GM15510 (cell line): Measurements from ENCODE around the gene LETMD1.

Experiments
- POLR2A ChIP-seq: IDR thresholded peaks from 3 replicates; pipeline ENCODE4 v1.6.1; 2011; ENCODE audit warnings: borderline replicate concordance; ENCODE audit not compliant: insufficient read length; ENCODE audit errors: extremely low read depth

The LETMD1 gene, protein sequence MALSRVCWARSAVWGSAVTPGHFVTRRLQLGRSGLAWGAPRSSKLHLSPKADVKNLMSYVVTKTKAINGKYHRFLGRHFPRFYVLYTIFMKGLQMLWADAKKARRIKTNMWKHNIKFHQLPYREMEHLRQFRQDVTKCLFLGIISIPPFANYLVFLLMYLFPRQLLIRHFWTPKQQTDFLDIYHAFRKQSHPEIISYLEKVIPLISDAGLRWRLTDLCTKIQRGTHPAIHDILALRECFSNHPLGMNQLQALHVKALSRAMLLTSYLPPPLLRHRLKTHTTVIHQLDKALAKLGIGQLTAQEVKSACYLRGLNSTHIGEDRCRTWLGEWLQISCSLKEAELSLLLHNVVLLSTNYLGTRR

GRCh38 chr12:51047655-51048540 is at the start of gene LETMD1:
TSS of gene LETMD1 (plus strand) at chr12:51048327. CDS start at chr12:51048357, 30 bp downstream.
- peak; percentile 83 for TF ChIP-seq POLR2A

DNA sequence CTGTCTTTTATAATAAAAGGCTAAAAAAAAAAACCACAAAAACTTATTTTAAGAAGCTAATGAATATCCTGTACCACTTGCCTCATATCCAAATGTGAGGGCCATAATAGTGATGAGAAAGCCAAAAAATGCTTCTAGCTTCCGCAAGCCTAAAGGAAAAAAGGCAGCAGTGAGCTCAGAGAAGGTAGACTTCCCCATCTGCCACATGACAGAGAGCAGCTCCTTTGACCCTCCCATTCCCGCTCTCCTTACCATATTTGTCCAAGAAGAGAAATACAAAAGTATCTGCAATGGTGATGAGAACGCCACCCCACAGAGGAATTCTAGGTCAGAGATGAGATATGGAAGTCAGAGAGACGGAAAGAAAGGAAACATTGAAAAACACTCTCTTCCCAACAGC is 49.0 kb upstream of the LETMD1 start:
- no peak for TF ChIP-seq POLR2A

- no peak for TF ChIP-seq POLR2A
These were observed 47.9 kb upstream of the LETMD1 start for GRCh38 chr12:51000245-51000644.

- no peak for TF ChIP-seq POLR2A
These were observed 46.3 kb upstream of the LETMD1 start for GRCh38 chr12:51001799-51002198.

DNA sequence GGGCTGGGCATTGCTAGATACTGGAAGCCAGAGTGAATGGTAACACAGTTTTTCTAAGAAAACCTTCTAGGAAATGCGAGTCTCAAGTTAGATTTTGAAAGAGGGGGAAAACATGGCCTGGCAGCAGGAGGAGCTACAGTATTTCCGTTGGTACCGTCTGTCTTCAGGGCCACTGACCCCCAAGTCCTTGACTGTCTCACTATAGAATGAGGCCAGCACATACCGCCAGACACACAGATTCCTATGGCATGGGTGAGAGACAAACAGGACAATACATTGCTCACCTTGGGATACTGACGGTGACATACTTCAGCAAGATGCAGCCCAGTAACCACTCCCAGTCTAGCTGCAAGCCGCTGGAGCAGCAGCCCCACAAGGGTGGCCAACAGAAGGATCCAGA is 43.6 kb upstream of the LETMD1 start:
- no peak for TF ChIP-seq POLR2A

GRCh38 chr12:51005030-51005429 is 43.1 kb upstream of the LETMD1 start:
- no peak for TF ChIP-seq POLR2A

DNA sequence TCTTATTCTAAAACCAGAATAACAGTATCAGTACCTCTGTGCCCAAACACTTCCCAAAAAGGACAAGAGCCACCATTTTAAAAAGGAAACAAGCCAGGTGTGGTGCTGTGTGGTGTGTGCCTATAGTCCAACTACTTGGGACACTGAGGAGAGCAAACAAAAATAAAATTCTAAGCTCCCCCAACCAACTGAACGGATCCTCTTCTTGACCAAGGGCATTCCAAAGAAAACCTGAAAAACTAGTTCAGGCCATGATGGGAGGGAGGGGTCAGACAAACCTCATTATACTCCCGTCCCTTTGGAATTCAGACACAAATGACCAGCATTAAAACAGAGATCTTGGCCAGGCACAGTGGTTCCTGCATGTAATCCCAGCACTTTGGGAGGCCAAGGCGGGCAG is 42.5 kb upstream of the LETMD1 start:
- no peak for TF ChIP-seq POLR2A

GRCh38 chr12:51008329-51009055 is 39.6 kb upstream of the LETMD1 start:
- no peak for TF ChIP-seq POLR2A

DNA sequence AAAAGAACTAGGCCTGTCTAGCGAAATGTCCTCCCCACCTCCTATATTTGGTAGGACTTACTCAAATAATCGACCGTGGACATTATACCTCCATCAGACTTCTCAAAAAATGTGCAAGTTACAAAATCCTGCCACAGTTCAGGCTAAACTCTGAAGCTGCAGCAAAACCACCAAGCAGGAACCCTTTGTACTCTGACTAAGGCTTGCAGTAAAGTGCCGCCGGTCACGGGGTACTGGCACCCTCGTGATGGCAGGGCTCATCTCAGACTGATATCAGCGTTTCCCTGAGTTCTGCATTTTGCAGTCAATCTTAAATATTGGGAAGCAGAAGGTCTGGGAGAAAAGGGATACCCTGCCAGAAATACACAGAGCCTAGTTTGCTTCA is 39.1 kb upstream of the LETMD1 start:
- no peak for TF ChIP-seq POLR2A

DNA sequence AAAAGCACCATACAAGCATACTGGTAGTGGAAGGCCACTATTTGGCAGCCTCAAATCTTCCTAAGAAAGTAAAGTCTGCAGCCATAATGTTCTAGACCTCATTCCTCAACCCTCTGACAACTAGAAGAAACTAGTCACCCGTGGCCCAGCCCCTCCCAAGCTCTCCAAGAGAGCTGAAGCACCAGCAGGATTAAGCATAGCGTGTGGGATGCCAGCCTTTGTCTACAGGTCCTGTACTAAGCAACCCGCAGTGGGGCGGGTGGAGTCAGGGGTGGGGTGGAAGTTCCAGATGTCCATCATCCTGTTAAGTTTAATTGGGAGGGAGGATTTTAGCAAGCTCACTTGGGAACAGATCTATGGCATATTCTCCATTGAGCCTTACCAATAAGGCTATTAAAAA is 36.2 kb upstream of the LETMD1 start:
- no peak for TF ChIP-seq POLR2A

DNA sequence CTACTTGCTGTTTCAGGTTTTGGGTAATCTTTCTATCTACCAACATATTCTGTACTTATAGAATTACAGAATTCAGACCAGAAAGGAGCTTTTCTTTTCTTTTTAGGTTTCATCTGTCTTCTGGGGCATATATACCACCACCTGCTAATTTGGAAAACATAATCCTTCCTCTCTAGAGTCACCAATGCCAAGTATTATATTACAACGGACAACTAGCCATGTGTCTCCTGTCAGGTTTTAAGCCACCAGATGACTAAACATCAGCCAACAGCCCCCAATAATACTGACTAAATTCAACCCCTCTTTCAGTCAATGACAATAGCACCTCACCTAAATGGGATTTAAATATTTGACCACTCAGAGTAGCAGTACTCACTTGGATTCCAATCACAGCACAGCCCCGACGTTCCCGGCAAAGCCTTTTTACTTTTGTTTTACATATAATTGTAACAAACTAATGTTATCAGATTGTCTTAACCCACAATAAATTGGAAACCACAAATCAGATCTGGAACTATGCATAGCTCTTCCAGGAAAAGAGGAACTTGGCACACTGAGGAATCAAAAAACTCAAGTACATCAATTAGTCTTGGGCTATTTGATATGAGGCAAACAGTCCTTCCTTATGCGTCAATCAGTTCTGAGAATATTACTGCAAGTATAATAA is 35.4 kb upstream of the LETMD1 start:
- no peak for TF ChIP-seq POLR2A

- TF ChIP-seq POLR2A, result no peak
These were observed 34.7 kb upstream of the LETMD1 start for GRCh38 chr12:51013441-51013840.

GRCh38 chr12:51017452-51017851 is 30.7 kb upstream of the LETMD1 start:
- TF ChIP-seq POLR2A, result no peak

- no peak for TF ChIP-seq POLR2A
These were observed 29.2 kb upstream of the LETMD1 start for GRCh38 chr12:51018956-51019355.

DNA sequence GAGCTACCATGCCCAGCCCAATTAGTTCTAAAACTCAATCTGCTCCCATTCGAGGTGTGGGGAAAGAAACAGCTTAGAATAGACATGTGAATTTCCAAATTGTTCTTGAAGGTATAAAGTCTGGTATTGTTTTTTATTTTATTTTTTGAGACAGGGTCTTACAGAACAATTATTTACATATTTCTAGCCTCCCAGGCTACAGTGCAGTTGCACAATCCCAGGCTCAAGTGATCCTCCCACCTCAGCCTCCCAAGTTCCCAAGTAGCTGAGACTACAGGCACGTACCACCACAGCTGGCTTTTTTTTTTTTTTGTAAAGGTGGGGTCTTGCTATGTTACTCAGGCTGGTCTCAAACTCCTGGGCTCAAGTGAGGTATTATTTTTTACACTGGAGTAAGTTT is 28.2 kb upstream of the LETMD1 start:
- TF ChIP-seq POLR2A, result no peak

- TF ChIP-seq POLR2A, result no peak
These were observed 27.5 kb upstream of the LETMD1 start for GRCh38 chr12:51020448-51021182.
